Epithelial cell of prostate (primary cell): ENCODE data around the gene GKAP1.
A peak's percentile ranks its signal among the peaks of the same experiment; 100 is the strongest.
"Not testable (repeated sequence)": the region's sequence is repeated elsewhere in the genome, so short reads cannot be mapped to it uniquely, and the experiment has no call there.

Source experiments
- DNase-seq: peaks from one replicate; pipeline ENCODE4 v3.0.0-alpha.2; 2011; ENCODE audit warnings: low read depth, low spot score
- H3K27ac ChIP-seq: fragments of 450-650 bp; 2 replicates; pipeline ENCODE4 v1.5.1; 2017; ENCODE audit warnings: mild to moderate bottlenecking

The GKAP1 gene

DNA sequence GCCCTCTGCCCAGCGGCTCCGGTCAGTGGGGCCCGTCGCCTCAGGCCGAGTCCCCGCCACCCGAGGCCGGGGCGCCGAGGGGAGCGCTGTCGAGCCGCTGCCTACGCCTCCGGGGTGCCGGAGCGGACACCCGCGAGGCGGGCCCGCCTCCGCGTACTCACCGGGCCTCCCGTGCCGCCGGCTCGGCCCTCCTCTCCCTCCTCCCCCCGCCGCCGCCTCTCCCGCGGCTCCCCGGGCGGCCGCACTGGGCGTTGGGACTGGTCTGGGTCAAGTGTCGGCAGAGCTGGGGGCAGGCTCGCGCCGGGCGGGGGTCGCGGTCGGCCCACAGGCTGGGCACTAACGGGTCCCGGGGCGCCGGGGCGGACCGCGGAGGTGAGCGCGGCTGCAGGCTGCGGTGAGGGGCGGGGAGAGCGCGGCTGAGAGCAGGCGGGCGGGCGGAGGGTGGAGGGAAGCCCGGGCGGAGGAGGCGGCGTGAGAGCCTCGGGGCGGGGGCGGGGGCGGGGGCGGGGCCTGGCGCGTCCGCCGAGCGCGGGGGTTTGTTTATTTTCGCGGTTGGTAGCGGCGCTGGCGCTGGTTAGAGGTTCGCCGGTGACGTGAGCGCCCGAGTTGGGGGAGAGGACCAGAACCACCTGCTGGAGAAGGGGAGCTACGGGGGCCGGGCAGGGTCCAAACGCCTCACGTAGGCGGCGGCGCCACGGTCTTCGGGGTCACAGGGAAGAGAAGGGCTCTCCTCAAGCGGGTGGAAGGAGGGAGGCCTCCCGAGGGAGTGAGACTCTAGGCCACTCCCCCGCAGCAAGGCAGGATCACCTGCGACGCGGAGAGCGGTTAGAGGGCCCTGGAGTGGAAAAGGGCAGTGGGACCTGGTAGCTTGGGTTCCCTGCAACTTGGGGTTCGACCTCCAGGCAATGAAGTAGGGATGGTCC, at the start of gene GKAP1:
Gene GKAP1, minus strand, starts transcription at position 414 of the 923 bp plus-strand sequence. CDS start 11,252 bp downstream, outside the sequence.
- not testable (repeated sequence) for H3K27ac ChIP-seq, DNase-seq

GRCh38 chr9:83849895-83850294, 32.3 kb upstream of the GKAP1 start:
- not testable (repeated sequence) for H3K27ac ChIP-seq, DNase-seq

GRCh38 chr9:83837070-83837643, 19.6 kb upstream of the GKAP1 start:
- H3K27ac ChIP-seq, DNase-seq: not testable (repeated sequence)

GRCh38 chr9:83830426-83831071, 13.0 kb upstream of the GKAP1 start:
- not testable (repeated sequence) for H3K27ac ChIP-seq, DNase-seq

DNA sequence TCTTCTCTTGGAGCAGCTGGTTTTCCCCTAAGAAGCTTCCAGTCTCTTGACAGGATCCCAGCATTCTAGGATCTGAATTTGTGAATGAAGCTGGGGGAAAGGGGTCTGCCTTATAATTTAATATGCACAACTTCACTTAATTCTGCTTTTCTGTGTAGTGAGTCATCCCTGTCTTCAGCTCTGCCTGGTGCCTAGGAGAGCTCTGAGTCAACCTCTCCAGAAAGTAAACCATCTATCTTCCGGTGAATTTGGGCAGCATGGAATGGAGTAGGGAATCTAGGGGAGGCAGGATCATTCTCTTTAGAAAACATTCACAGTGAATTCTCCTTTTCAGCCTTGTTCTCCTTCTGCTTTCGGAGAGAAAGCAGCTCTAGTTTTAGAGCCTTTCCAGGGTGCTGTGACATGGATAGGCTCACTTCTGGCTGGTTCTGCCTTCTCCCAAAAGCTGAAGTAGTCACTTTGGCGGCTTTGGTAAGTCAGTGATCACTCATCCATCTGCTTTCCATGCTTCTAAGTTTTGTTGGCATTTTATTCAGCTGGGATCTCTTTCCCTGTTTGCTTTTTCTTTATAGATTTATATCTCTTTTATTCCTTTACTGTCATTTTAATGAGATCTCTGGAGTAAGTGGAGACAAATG, 7.5 kb upstream of the GKAP1 start:
- DNase-seq = peak; percentile 0
- H3K27ac ChIP-seq = not testable (repeated sequence)

DNA sequence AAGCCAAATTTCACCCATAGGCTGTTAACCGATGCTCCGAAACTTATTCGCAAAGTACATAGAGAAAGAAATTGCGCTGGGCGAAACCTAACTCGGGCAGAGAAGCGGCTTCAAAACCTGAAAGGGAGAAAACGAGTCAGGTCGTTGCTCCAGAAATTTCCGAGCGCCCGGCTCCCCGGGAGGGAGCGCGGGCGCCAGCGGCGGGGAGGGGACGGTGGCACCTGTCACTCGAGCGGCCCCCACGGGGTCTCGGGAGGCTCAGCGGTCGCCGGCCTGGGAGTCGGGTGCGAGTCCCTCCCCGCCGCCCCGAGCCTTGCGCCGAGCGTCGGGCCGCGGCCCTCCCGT, 586 bp downstream of the GKAP1 start:
- not testable (repeated sequence) for H3K27ac ChIP-seq, DNase-seq

GRCh38 chr9:83815120-83815519, 2.4 kb downstream of the GKAP1 start:
- not testable (repeated sequence) for H3K27ac ChIP-seq, DNase-seq

- not testable (repeated sequence) for H3K27ac ChIP-seq, DNase-seq
Measured at GRCh38 chr9:83809213-83809612, 8.4 kb downstream of the GKAP1 start.

DNA sequence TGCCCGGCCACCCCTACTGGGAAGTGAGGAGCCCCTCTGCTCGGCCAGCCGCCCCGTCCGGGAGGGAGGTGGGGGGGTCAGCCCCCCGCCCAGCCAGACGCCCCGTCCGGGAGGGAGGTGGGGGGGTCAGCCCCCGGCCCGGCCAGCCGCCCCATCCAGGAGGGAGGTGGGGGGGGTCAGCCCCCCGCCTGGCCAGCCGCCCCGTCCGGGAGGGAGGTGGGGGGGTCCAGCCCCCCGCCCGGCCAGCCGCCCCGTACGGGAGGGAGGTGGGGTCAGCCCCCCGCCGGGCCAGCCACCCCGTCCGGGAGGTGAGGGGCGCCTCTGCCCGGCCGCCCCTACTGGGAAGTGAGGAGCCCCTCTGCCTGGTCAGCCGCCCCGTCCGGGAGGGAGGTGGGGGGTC, 13.1 kb downstream of the GKAP1 start:
- not testable (repeated sequence) for H3K27ac ChIP-seq, DNase-seq

DNA sequence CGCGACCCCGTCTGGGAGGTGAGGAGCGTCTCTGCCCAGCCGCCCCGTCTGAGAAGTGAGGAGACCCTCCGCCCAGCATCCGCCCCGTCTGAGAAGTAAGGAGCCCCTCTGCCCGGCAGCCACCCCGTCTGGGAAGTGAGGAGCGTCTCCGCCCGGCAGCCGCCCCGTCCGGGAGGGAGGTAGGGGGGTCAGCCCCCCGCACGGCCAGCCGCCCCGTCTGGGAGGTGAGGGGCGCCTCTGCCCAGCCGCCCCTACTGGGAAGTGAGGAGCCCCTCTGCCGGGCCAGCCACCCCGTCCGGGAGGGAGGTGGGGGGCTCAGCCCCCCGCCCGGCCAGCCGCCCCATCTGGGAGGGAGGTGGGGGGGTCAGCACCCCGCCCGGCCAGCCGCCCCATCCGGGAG, 13.6 kb downstream of the GKAP1 start:
- DNase-seq, H3K27ac ChIP-seq: not testable (repeated sequence)

GRCh38 chr9:83800236-83801033, 17.1 kb downstream of the GKAP1 start:
- no peak for DNase-seq
- no peak overlapping the region for H3K27ac ChIP-seq

DNA sequence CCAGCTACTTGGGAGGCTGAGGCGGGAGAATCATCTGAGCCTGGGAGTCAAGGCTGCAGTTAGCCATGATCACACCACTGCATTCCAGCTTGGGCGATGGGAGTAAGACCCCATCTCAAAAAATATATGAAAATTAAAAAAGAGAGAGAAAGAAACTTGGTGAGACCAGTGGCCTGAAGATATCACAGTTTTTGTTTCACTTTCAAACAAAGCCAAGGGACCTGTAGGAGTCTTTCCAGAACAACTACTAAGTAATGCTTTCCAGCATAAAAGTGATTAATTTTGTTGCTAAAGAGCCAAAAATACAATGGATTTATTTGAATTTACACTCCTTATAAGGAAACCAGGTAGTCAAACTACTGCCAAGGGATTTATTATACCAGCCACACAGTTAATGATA, 23.5 kb downstream of the GKAP1 start:
- DNase-seq = no peak
- H3K27ac ChIP-seq = no peak overlapping the region

- H3K27ac ChIP-seq = no peak overlapping the region
- no peak for DNase-seq
Measured at GRCh38 chr9:83792746-83793145, 24.8 kb downstream of the GKAP1 start.

DNA sequence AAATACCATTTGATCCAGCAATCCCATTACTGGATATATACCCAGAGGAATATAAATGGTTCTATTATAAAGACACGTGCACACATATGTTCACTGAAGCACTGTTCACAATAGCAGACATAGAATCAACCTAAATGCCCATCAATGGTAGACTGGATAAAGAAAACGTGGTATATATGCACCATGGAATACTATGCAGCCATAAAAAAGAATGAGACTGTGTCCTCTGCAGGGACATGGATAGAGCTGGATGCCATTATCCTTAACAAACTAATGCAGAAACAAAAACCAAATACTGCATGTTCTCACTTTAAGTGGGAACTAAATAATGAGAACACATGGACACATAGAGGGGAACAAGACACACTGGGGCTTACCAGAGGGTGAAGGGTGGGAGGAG, 39.4 kb downstream of the GKAP1 start:
- no peak for DNase-seq
- H3K27ac ChIP-seq = no peak overlapping the region

DNA sequence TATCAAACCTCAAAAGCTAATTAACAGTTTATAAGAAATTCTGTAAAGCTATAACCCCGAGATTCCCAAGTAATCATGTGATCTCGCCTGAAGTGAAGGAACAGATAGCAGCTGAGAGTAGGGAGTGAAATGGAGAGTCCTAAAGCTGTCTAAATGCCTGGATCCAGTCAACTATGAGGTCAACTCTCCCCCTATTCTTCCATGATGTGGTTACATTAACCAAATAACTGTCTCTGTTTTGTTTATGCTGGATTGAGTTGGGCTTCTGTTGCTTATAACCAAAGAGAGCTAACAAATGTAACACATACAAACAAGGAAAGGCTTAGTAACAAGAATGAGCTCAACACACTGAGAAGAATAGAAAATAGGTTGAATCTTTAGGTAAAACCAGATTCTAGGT, 41.6 kb downstream of the GKAP1 start:
- no peak for DNase-seq
- H3K27ac ChIP-seq = no peak overlapping the region

DNA sequence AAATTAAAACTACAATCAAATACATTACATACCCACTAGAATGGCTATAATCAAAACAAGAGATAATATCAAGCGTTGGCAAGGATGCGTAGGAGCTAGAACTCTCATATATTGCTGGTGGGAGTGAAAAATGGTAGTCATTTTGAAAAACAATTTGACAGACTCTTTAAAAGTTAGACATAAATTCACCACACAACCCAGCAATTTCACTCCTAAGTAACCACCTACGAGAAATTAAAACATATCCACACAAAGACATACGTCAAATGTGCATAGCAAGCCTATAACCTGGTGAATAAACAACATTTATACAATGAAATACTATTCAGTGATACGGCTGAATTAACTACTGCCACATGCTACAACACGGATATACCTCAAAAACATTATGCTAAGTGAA, 44.7 kb downstream of the GKAP1 start:
- H3K27ac ChIP-seq = no peak overlapping the region
- DNase-seq = no peak

DNA sequence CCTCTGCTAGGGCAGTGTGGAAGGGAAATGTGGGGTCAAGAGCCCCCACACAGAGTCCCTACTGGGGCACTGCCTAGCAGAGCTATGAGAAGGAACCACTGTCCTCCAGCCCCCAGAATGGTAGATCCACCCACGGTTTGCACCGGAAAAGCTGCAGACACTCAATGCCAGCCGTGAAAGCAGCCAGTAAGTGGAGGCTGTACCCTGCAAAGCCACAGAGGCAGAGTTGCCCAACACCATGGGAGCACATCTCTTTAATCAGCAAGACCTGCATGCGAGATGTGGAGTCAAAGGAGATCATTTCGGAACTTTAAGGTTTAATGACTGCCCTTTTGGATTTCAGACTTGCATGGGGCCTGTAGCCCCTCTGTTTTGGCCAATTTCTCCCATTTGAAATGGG, 52.2 kb downstream of the GKAP1 start:
- no peak overlapping the region for H3K27ac ChIP-seq
- DNase-seq = no peak

GRCh38 chr9:83754383-83754977, 63.1 kb downstream of the GKAP1 start:
- no peak for DNase-seq
- H3K27ac ChIP-seq = no peak overlapping the region

DNA sequence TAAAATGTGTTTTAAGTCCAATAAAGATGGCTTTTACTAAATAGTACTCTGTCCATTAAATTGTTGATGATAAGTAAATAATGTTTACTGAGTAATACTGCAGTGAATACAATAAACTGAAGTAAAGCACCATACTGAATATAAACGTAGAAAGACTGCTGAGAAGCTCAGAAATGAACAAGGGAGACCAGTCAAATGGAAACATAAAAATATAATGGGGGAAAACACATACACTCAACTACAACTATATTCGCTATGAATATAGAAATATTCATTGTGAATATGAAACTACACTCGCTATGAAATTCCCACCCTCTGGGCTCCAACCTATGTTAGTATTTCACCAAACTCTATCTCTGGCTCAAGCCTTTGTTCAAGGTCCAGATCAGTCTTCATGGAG, 67.9 kb downstream of the GKAP1 start:
- no peak for DNase-seq
- H3K27ac ChIP-seq = no peak overlapping the region

DNA sequence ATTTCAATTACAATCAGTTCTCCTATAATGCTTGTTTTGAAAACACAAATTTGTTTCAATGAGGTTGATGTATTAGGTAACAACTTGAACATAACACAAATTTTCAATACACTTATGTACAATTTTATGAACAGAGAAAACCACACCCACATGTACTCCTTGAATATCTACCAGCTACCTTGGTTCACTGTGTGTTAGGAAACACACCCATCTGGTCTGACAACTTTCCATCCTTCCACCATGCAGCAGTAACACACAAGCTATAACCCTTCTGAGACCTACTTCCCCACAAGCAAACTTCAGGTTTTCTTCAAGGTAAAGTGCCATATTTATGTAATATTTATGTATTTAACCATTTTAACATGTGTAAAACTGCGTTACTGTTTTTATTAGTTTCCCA, 73.4 kb downstream of the GKAP1 start:
- H3K27ac ChIP-seq = no peak overlapping the region
- DNase-seq = peak; percentile 1
